NCI-H510A (cell line): ENCODE data around the gene METTL13.
"Not testable (repeated sequence)": the region's sequence is repeated elsewhere in the genome, so short reads cannot be mapped to it uniquely, and the experiment has no call there.

Source experiments
- DNase-seq: peaks from one replicate; lab custom pipeline; 2025; lab: John Stamatoyannopoulos, UW

Gene METTL13

DNA sequence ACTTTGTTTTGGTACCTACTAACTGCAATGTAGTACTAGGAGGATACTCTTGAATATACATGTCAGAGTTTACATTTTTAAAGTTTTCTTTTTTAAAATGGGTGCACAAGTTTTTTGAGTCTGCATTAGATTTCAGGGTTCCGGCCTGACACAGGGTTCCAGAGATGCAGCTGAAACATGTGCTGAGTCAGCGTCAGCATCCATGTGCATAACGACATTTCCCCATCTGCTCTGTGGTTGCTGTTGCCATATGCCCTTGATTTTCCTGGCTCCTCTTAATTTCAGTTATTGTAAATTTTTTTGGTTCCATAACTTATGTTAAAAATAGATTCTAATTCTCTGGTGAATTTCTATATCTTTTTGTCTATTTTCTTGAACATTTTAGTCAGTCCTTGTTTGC, 12.3 kb upstream of the METTL13 start:
- no peak for DNase-seq

DNA sequence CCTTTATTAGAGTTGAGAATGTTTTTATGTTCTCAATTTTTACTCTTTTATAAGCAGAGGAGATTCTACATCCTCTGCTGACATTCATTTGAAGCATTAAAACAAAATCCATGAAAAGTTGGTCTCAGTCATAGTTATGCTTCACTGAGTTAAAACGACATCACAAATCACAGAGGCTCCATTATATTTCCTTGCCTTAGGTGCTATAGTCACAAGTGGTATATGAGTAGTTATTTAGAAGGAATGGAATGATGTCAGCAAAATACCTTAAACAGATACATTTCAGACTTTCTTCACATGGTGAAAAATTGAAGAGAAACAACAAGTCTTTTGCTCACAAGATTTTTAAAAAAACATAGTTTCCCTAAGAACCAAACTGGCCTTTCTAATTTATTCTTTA, 11.7 kb upstream of the METTL13 start:
- no peak for DNase-seq

DNA sequence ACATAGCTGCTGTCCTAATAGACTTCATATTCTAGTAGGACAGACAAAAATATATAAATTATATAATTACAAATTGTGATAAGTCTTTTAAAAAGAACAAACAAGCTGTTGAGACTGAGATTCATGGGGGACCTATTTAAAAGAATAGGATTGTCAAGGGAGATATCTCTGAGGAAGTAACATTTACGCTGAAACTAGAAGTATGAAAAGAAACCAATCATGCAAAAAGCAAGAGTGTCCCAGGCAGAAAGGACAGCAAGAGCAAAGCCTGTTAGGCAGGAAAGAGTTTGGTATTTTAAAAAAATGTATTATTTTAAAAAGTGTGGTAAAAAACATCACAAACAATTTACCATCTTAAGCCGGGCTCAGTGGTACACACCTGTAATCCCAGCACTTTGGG, 9.1 kb upstream of the METTL13 start:
- no peak for DNase-seq

GRCh38 chr1:171780583-171781175, 781 bp upstream of the METTL13 start:
- DNase-seq = no peak

- DNase-seq = no peak
These were observed 2.5 kb downstream of the METTL13 start for GRCh38 chr1:171783816-171784530.

GRCh38 chr1:171784784-171785183, 3.3 kb downstream of the METTL13 start:
- DNase-seq = no peak

- DNase-seq = no peak
These were observed 4.3 kb downstream of the METTL13 start for GRCh38 chr1:171785766-171786165.

- no peak for DNase-seq
These were observed 5.1 kb downstream of the METTL13 start for GRCh38 chr1:171786534-171786933.

GRCh38 chr1:171787686-171788480, 6.4 kb downstream of the METTL13 start:
- no peak for DNase-seq

GRCh38 chr1:171788696-171789095, 7.2 kb downstream of the METTL13 start:
- DNase-seq = no peak

GRCh38 chr1:171790318-171790717, 8.9 kb downstream of the METTL13 start:
- no peak for DNase-seq

GRCh38 chr1:171792656-171793369, 11.4 kb downstream of the METTL13 start:
- DNase-seq = no peak

- DNase-seq = no peak
These were observed 12.2 kb downstream of the METTL13 start for GRCh38 chr1:171793636-171794035.

DNA sequence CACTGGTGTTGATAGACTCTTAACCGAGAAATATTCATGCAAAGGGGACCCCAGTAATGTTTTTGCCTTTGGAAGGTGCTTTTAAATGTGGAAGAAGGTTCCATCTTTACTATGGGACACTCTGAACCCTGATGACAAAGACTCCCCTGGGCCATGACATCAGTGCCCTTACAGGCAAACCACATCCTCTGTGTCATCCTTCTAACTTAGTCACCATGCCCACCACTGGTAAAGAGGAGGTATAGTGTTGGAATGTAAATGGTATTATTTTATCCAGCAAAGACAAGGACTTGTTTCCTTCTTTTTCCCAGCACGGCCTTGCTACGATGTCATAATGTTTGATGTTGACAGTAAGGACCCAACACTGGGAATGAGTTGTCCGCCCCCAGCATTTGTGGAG, 12.6 kb downstream of the METTL13 start:
- no peak for DNase-seq

DNA sequence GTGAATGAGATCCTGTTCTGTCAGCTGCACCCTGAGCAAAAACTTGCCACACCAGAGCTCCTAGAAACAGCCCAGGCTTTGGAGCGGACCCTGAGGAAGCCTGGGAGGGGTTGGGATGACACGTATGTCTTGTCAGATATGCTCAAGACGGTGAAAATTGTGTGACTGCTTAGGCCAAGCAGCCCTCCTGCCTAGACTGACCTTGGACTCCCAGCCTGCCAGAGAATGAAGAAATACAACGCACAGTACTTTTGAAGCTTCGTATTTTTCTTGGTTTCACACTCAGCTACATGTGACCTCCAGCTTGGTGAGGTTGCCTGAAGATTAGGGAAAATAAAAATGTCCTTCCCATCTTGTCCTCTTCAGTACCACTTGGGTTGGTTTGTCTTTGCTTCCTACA, 15.1 kb downstream of the METTL13 start:
- DNase-seq = no peak

GRCh38 chr1:171798311-171798710, 16.9 kb downstream of the METTL13 start:
- DNase-seq = no peak

GRCh38 chr1:171798765-171799164, 17.3 kb downstream of the METTL13 start:
- no peak for DNase-seq

DNA sequence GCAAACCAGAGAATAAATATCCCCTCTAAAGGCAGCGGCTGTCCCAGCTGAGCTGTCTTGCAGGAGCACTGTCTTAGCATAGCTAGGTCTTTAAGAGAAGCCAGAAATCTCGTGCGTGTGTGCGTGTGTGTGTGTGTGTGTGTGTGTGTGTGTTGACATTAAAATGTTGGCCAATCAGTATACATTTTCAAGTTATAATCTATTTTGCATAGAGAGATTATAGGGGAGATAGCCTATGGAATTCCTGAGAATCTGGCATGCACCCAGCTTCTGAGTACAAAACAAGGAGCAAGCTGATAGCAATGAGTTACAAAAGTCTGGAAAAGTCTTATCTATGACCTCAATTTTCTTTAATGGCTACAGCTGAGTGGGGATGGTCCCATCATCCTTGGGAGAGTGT, 17.7 kb downstream of the METTL13 start:
- no peak for DNase-seq

- not testable (repeated sequence) for DNase-seq
These were observed 18.2 kb downstream of the METTL13 start for GRCh38 chr1:171799698-171800097.

DNA sequence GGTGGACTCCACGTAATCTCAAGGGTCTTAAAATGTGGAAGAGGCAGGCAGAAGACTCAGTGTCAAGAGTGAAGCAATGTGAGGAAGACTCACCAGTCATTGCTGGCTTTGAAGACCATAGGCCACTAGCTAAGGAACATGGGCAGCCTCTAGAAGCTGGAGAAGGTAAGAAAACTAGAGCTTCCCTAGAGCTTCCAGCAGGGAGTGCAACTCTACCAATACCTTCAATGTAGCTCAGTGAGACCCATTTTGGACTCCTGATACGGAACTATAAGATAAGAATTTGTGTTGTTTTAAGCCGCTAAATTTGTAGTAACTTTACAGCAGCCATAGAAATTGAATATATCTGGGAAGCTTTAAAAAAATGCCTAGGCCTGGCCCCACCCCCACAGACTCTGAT, 18.9 kb downstream of the METTL13 start:
- DNase-seq = no peak

GRCh38 chr1:171800851-171801250, 19.4 kb downstream of the METTL13 start:
- no peak for DNase-seq

DNA sequence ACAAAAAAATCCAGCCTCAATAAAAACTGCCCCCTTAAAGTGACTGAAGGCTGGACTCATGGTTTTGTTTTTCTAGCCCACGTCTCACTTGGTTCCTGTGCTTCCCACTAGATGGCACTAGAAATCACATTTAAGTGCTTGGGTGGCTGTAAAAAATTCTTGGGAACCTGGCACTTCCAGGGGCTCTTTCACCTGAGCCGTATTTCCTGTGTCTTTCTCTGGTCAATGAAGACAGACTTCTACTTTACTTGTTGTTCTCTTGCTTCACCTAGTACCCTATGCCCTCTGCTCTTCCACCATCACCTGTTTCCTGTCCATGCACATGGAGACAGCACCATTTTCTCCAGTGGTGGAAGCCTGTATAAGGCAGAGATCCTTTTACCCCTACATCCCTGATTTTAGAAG, 20.0 kb downstream of the METTL13 start:
- peak; percentile 5 for DNase-seq

DNA sequence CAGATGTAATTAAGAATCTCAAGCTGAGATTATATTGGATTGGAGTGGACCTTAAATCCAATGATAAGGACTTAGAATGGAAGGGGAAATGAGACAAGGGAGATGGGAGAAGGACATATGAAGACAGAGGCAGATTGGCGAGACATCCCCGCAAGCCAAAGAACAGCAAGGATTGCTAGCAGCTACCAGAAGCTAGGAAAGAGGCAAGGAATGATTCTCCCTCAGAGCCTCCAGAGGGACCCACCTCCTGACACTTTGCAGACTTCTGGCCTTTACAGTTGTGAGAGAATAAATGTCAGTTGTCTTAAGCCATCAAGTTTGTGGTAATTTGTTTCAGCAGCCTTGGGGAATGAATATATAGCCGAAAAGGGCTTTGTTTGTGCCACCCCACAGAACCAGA, 20.7 kb downstream of the METTL13 start:
- no peak for DNase-seq
